DMS114 treated with DMSO at 0.1 percent for 48 hours (cell line): Measurements from ENCODE around the gene CMTM6.
"Not testable (repeated sequence)": the region's sequence is repeated elsewhere in the genome, so short reads cannot be mapped to it uniquely, and the experiment has no call there.

ENCODE experiments used
- DNase-seq: peaks from one replicate; lab custom pipeline; 2025; ENCODE audit not compliant: unreplicated experiment; lab: John Stamatoyannopoulos, UW

CMTM6 gene

GRCh38 chr3:32467333-32468070 lies 35.1 kb downstream of the CMTM6 start:
- DNase-seq, result peak; percentile 23

- DNase-seq, result not testable (repeated sequence)
Measured at GRCh38 chr3:32466808-32467207, 35.8 kb downstream of the CMTM6 start.

GRCh38 chr3:32464726-32465125 lies 37.9 kb downstream of the CMTM6 start:
- not testable (repeated sequence) for DNase-seq

DNA sequence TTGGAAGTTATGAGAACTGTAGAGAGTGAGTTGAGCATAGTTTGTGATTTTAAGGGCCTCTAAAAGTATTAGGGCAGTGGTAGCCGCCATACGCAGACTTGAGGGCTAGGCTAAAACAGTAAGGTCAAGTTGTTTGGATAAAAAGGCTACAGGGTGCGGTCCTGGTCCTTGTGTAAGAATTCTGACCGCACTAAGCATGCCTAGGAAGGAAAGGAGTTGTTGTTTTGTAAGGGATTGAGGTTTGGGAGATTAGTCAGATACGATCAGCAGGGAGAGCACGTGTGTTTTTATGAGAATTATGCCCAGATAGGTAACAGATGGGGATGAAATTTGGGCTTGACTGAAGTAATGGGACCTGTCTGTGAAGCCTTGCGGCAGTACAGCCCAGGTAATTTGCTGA lies 39.2 kb downstream of the CMTM6 start:
- DNase-seq, result not testable (repeated sequence)

DNA sequence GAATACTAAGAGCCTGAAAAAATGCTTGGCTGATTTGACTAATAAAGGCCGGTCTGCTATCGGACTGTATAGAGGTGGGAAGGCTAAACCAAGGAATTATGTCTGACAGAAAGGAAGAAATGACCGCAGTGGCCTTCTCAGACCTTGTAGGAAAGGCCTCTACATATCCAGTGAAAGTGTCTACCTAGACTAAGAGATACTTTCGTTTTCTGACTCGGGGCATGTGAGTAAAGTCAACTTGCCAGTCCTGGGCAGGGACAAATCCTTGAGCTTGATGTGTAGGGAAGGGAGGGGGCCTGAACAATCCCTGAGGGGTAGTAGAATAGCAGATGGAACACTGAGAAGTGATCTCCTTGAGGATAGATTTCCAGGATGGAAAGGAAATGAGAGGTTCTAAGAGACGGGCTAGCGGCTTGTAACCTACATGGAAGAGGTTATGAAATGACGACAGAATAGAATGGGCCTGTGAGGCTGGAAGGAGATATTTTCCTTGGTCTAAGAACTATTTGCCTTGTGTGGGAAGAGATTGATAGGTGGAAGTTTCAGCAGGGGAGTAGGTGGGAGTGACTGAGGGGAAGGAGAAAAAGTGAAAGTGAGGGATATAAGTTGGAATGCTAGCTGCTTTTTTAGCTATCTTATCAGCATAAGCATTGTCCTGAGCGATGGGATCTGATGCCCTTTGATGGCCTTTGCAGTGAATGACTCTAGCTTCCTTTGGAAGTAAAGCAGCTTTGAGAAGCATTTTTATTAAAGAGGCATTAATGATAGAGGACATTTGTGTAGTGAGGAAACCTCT lies 40.3 kb downstream of the CMTM6 start:
- DNase-seq, result not testable (repeated sequence)

- not testable (repeated sequence) for DNase-seq
Measured at GRCh38 chr3:32460817-32461496, 41.7 kb downstream of the CMTM6 start.

- DNase-seq, result no peak
Measured at GRCh38 chr3:32460031-32460749, 42.5 kb downstream of the CMTM6 start.

DNA sequence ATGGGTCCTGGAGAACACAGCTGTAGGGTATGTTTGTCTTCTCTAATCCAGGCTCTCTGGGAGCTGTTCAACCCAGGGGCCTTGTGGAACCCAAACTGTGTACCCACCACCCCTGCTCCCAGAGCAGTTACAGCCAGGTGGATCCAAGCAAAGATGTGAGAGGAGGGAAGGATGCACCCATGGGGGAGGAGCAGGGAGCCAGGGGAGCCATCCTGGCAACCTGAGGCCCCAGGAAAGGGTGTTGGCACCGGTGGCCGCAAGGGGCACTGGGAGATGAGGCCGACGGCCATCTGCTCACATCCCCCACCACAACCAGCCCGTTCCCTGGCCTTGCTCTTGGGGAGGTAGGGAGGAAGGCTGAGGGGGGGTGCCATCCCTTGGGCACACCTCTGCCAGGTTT lies 43.2 kb downstream of the CMTM6 start:
- no peak for DNase-seq

DNA sequence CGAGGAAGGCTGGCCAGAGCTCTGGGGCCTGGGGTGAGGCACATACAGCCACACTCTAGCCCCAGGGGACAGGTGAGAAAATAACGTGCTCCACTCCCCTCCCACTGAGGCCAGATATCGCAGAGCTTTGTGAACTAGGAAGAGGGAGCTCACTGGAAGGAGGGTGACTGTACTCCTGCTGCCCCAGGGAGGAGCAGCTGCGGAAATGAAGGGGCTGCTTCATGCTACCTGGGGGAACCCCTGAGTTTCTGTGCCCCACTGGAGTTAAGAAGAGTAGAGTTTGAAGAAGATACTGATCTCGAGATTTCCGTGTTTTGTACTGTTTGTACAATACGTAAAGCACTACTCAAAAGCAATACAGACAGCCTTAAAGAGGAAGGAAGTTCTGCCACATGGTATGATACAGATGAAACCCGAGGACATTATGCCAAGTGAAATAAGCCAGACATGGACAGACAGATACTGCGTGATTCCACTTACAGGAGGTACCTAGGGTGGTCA lies 44.6 kb downstream of the CMTM6 start:
- no peak for DNase-seq

- DNase-seq, result no peak
Measured at GRCh38 chr3:32456429-32457130, 46.1 kb downstream of the CMTM6 start.

GRCh38 chr3:32455609-32456428 lies 46.8 kb downstream of the CMTM6 start:
- no peak for DNase-seq

DNA sequence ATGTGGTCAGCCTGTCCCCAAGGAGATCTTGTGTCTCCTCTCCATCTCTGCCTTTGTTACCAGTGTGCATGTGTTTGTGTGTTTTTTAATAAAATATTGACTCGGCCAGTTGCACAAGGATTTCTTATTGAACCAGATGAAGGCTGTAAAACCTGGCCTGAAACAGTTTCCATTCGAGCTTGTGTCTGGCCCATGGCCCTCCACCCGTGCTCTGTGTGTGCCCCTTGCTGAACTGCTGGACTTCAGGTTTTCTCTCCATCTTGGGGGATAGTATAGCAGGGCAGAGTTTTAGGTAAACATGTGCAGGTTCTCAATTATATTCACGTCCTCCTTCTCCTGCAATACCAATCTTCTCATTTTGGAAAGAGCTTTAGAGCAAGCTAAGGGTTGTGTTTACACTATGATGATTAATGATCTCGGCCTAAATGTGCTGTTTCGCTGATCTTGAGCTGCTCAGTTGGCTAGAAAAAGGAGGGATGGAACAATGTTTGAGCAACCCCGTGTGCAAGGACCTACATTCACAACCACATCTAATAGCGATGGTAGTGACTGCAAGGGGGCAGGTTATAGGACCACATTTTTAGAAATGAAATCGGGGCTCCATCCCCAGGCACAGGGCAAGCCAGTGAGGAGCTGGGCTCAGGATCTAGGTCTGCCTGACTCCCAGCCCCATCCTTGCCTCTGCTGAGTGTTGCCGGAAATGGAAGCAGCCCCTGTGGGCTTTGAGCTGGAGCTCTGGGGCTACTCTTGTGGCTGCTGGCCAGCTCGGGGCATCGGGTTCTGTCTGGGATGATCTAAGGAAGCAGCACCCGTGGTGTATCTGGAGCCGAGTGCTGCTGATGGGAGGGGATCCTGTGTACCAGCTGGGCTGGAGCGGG lies 47.7 kb downstream of the CMTM6 start:
- no peak for DNase-seq

GRCh38 chr3:32454111-32454510 lies 48.5 kb downstream of the CMTM6 start:
- DNase-seq, result no peak

DNA sequence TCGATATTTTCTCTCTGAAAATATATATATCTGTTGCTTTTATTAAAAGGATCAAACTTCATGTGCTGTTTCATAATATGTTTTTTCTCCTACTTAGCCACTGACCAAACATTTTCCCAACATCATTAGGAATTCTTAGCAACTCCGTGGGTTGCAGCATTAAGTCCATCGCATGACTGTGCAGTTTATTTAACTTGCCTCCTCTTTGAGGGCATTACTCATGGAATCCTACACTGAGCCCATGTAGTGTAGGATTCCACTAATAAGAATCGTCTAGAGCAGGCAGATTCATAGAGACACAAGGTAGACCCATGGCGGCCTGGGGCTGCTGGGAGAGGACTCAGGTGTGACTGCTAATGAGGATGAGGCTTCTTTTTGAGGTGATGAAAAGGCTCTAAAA lies 49.3 kb downstream of the CMTM6 start:
- no peak for DNase-seq

- no peak for DNase-seq
Measured at GRCh38 chr3:32452009-32452408, 50.6 kb downstream of the CMTM6 start.

DNA sequence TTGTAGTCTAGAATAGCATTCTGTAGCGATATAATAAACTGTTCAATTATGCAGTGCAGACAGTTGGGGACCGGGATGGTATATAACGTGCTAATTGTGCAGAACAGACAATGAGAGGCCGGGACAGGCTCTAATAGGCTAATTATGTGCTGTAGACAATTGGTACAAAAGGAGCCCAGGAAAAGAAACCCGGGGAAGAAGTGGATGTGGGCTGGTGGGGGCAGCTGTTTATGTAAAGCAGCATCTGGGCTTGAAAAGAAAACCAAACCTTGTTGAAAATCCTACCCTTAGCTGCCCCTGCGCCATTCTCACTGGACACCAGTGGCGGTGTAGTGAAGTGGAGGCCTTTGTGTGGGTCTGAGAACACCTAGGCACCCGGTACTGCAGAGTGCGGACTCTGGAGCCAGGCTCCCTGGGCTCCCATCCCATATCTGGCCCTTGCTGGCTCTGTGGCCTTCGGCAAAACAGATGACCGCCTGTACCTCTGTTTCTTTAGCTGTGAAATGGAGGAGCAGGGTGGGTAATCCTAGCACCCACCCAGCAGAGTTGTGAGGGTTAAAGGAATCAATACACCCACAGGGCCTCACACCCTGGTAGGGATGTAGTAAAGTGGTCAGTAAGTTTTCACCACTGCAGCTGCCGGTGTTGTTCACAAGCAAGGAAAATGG lies 51.5 kb downstream of the CMTM6 start:
- no peak for DNase-seq

DNA sequence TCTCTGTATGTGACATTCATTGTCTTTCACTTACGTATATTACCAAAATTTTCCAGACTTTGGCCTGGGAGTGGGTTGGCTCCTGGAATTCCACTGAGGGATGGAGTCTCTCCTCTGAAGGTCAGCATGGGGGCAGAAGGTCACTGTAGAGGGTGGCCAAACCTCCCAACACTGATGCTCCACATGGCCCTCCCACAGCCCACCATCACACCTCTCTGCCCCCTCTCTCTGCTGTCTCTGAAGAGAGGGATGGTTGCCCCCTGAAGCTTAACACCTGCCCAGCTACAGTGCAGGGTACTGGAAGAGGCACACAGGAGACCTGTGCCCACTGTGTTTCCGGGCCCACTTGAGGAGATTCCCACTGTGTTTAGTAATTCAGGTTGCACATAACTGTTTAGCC lies 52.2 kb downstream of the CMTM6 start:
- no peak for DNase-seq

- DNase-seq, result no peak
Measured at GRCh38 chr3:32449691-32450090, 53.0 kb downstream of the CMTM6 start.
